ENCODE data around the gene TPSB2.

Gene TPSB2

DNA sequence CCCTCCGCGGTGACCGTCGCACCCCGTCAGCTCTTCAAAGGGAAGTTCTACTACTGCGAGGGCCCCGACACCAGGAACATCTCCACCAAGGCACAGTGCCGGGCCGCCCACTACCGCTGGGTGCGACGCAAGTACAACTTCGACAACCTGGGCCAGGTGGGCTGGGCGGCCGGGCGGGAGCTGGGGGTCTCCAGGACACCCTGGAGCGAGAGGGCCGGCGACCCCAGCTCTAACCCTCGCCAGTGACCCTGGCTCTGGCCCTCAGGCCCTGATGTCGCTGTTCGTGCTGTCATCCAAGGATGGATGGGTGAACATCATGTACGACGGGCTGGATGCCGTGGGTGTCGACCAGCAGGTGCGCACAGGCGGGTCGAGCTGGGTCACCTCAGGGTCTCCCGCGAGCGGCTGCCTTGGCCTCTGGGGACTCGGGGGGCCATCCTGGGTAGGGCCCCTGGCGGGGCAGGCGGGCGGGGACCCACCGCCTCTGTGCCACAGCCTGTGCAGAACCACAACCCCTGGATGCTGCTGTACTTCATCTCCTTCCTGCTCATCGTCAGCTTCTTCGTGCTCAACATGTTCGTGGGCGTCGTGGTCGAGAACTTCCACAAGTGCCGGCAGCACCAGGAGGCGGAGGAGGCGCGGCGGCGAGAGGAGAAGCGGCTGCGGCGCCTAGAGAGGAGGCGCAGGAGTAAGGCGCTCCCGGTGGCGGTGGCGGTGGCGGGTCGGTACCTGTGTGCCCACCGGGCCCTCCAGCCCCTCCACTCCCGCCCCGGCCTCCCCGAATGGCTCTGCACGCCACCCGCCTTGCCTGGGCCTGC, 18.3 kb downstream of the TPSB2 start:
- no peak overlapping the region for H2BK5ac ChIP-seq (ENCODE audit: low read length)
- H3K9ac ChIP-seq (ENCODE audit: low read length): no peak overlapping the region
- H2AK5ac ChIP-seq (ENCODE audit: low read length): no peak overlapping the region
- no peak overlapping the region for H2BK120ac ChIP-seq (ENCODE audit: low read depth, low read length)
- no peak overlapping the region for H3K4me2 ChIP-seq (ENCODE audit: low read length)
- H3K4me1 ChIP-seq (ENCODE audit: control insufficient read depth, low read depth, low read length): no peaks in the 10 kb centered on the region
- no peak overlapping the region for H3K18ac ChIP-seq (ENCODE audit: low read length)
- H4K8ac ChIP-seq (ENCODE audit: low read depth, low read length): no peak overlapping the region
- no peak overlapping the region for H3K56ac ChIP-seq (ENCODE audit: low read length)
- WGBS (ENCODE audit: extremely low coverage, insufficient coverage, low lambda C conversion rate): no CpG with 5 or more reads among the region's 65 CpGs
- H3K4ac ChIP-seq (ENCODE audit: low read depth, low read length): no peak overlapping the region
- no peaks in the 10 kb centered on the region for H3K79me1 ChIP-seq (ENCODE audit: low read length)
- no peaks in the 10 kb centered on the region for H3K27me3 ChIP-seq (ENCODE audit: insufficient read depth, low read length, poor library complexity)
- H3K23ac ChIP-seq (ENCODE audit: low read length): no peak overlapping the region
- no peaks in the 10 kb centered on the region for H3K79me2 ChIP-seq (ENCODE audit: control insufficient read depth, insufficient read depth, low read length)
- no peaks in the 10 kb centered on the region for H3K36me3 ChIP-seq (ENCODE audit: control insufficient read depth, insufficient read depth, low read length)
- H4K5ac ChIP-seq (ENCODE audit: low read length): no peak overlapping the region
- no peak overlapping the region for H3K4me3 ChIP-seq (ENCODE audit: low read length)
- no peak for DNase-seq
- H2BK15ac ChIP-seq (replicated peaks; ENCODE audit: low read depth): no peak overlapping the region
- H3K27ac ChIP-seq (ENCODE audit: low read depth, low read length): no peak overlapping the region

DNA sequence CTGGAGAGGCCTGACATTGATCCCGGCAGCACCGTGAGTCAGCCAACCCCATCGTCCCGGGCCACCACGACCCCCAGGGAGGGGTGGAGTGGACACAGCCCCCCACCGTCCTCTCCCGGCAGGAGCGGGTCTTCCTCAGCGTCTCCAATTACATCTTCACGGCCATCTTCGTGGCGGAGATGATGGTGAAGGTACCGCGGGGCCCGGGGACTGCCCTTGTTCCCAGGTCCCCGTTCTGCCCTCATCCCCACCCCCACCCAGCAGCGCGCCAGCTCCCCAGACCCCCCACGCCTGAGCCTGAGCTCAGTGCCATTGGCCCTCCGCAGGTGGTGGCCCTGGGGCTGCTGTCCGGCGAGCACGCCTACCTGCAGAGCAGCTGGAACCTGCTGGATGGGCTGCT, 19.5 kb downstream of the TPSB2 start:
- no peaks in the 10 kb centered on the region for H3K27me3 ChIP-seq (ENCODE audit: insufficient read depth, low read length, poor library complexity)
- no CpG with 5 or more reads among the region's 23 CpGs for WGBS (ENCODE audit: extremely low coverage, insufficient coverage, low lambda C conversion rate)

DNA sequence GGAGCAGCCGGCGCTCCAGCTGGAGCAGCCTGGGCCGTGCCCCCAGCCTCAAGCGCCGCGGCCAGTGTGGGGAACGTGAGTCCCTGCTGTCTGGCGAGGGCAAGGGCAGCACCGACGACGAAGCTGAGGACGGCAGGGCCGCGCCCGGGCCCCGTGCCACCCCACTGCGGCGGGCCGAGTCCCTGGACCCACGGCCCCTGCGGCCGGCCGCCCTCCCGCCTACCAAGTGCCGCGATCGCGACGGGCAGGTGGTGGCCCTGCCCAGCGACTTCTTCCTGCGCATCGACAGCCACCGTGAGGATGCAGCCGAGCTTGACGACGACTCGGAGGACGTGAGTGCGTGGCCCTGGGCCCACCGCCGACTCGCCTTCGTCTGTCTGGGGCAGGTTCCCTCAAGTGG, 20.9 kb downstream of the TPSB2 start:
- no peak overlapping the region for H4K5ac ChIP-seq (ENCODE audit: low read length)
- H4K8ac ChIP-seq (ENCODE audit: low read depth, low read length): no peak overlapping the region
- H3K4me3 ChIP-seq (ENCODE audit: low read length): no peak overlapping the region
- no peaks in the 10 kb centered on the region for H3K27me3 ChIP-seq (ENCODE audit: insufficient read depth, low read length, poor library complexity)
- H3K79me1 ChIP-seq (ENCODE audit: low read length): no peaks in the 10 kb centered on the region
- no peaks in the 10 kb centered on the region for H3K4me1 ChIP-seq (ENCODE audit: control insufficient read depth, low read depth, low read length)
- H3K56ac ChIP-seq (ENCODE audit: low read length): no peak overlapping the region
- H3K36me3 ChIP-seq (ENCODE audit: control insufficient read depth, insufficient read depth, low read length): no peaks in the 10 kb centered on the region
- no peak overlapping the region for H3K4me2 ChIP-seq (ENCODE audit: low read length)
- no peak overlapping the region for H3K18ac ChIP-seq (ENCODE audit: low read length)
- H3K9ac ChIP-seq (ENCODE audit: low read length): no peak overlapping the region
- no peak overlapping the region for H3K23ac ChIP-seq (ENCODE audit: low read length)
- H2BK120ac ChIP-seq (ENCODE audit: low read depth, low read length): no peak overlapping the region
- no peak for DNase-seq
- H2AK5ac ChIP-seq (ENCODE audit: low read length): no peak overlapping the region
- H3K4ac ChIP-seq (ENCODE audit: low read depth, low read length): no peak overlapping the region
- no peak overlapping the region for H2BK5ac ChIP-seq (ENCODE audit: low read length)
- no peak overlapping the region for H2BK15ac ChIP-seq (replicated peaks; ENCODE audit: low read depth)
- no peak overlapping the region for H3K27ac ChIP-seq (ENCODE audit: low read depth, low read length)
- WGBS (ENCODE audit: extremely low coverage, insufficient coverage, low lambda C conversion rate): no CpG with 5 or more reads among the region's 43 CpGs
- no peaks in the 10 kb centered on the region for H3K79me2 ChIP-seq (ENCODE audit: control insufficient read depth, insufficient read depth, low read length)

More for the DNA sequence above, 19.5 kb downstream of the TPSB2 start:
- no peaks in the 10 kb centered on the region for H3K36me3 ChIP-seq (ENCODE audit: control insufficient read depth, insufficient read depth, low read length)
- H4K8ac ChIP-seq (ENCODE audit: low read depth, low read length): no peak overlapping the region
- no peak overlapping the region for H3K4me3 ChIP-seq (ENCODE audit: low read length)
- no peak overlapping the region for H3K56ac ChIP-seq (ENCODE audit: low read length)
- H2BK120ac ChIP-seq (ENCODE audit: low read depth, low read length): no peak overlapping the region
- no peak overlapping the region for H2AK5ac ChIP-seq (ENCODE audit: low read length)
- no peaks in the 10 kb centered on the region for H3K79me1 ChIP-seq (ENCODE audit: low read length)
- DNase-seq: no peak
- H2BK15ac ChIP-seq (replicated peaks; ENCODE audit: low read depth): no peak overlapping the region
- no peak overlapping the region for H4K5ac ChIP-seq (ENCODE audit: low read length)
- H3K9ac ChIP-seq (ENCODE audit: low read length): no peak overlapping the region
- no peak overlapping the region for H3K18ac ChIP-seq (ENCODE audit: low read length)
- no peaks in the 10 kb centered on the region for H3K4me1 ChIP-seq (ENCODE audit: control insufficient read depth, low read depth, low read length)
- no peak overlapping the region for H3K23ac ChIP-seq (ENCODE audit: low read length)
- H3K27ac ChIP-seq (ENCODE audit: low read depth, low read length): no peak overlapping the region
- no peaks in the 10 kb centered on the region for H3K79me2 ChIP-seq (ENCODE audit: control insufficient read depth, insufficient read depth, low read length)
- H3K4me2 ChIP-seq (ENCODE audit: low read length): no peak overlapping the region
- H2BK5ac ChIP-seq (ENCODE audit: low read length): no peak overlapping the region
- H3K4ac ChIP-seq (ENCODE audit: low read depth, low read length): no peak overlapping the region

DNA sequence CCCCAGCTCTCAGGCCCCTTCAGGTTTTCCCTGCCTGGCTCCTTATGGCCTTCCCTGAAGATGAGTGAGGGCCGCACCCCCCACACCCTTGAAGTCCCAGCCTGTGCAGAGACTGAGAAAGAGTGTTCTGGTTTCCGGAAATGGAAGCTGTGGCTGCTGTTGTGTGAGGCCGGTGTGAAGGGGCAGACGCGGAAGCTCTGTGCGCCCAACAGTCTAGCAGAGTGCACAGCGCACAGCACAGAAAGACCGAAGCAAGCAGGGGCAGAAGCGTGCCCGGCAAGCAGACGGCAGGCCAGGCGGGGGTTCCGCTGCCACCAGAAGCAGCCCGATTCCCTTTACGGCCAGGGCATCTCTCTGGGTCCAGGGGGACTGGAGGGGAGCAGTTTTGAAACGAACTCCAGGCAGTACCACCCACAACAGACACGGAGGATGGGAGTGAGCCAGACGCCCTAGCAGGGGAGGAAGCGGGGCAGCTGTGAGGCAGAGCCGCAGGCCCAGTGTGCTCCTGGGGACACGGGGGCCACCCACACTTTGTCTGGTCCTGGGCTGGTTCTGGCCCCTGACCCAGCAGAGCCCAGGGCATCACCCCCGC, 21.6 kb downstream of the TPSB2 start:
- no CpG with 5 or more reads among the region's 22 CpGs for WGBS (ENCODE audit: extremely low coverage, insufficient coverage, low lambda C conversion rate)
- no peak overlapping the region for H2AK5ac ChIP-seq (ENCODE audit: low read length)
- no peak overlapping the region for H2BK120ac ChIP-seq (ENCODE audit: low read depth, low read length)
- no peak overlapping the region for H3K4me3 ChIP-seq (ENCODE audit: low read length)
- no peaks in the 10 kb centered on the region for H3K79me1 ChIP-seq (ENCODE audit: low read length)
- H3K56ac ChIP-seq (ENCODE audit: low read length): no peak overlapping the region
- H2BK5ac ChIP-seq (ENCODE audit: low read length): no peak overlapping the region
- H3K4ac ChIP-seq (ENCODE audit: low read depth, low read length): no peak overlapping the region
- no peak overlapping the region for H3K27ac ChIP-seq (ENCODE audit: low read depth, low read length)
- no peak overlapping the region for H3K18ac ChIP-seq (ENCODE audit: low read length)
- H4K5ac ChIP-seq (ENCODE audit: low read length): no peak overlapping the region
- no peak overlapping the region for H3K4me2 ChIP-seq (ENCODE audit: low read length)
- no peak overlapping the region for H4K8ac ChIP-seq (ENCODE audit: low read depth, low read length)
- no peaks in the 10 kb centered on the region for H3K27me3 ChIP-seq (ENCODE audit: insufficient read depth, low read length, poor library complexity)
- no peak overlapping the region for H3K23ac ChIP-seq (ENCODE audit: low read length)
- no peaks in the 10 kb centered on the region for H3K36me3 ChIP-seq (ENCODE audit: control insufficient read depth, insufficient read depth, low read length)
- no peaks in the 10 kb centered on the region for H3K79me2 ChIP-seq (ENCODE audit: control insufficient read depth, insufficient read depth, low read length)
- no peaks in the 10 kb centered on the region for H3K4me1 ChIP-seq (ENCODE audit: control insufficient read depth, low read depth, low read length)
- no peak overlapping the region for H2BK15ac ChIP-seq (replicated peaks; ENCODE audit: low read depth)
- H3K9ac ChIP-seq (ENCODE audit: low read length): no peak overlapping the region
- DNase-seq: no peak

DNA sequence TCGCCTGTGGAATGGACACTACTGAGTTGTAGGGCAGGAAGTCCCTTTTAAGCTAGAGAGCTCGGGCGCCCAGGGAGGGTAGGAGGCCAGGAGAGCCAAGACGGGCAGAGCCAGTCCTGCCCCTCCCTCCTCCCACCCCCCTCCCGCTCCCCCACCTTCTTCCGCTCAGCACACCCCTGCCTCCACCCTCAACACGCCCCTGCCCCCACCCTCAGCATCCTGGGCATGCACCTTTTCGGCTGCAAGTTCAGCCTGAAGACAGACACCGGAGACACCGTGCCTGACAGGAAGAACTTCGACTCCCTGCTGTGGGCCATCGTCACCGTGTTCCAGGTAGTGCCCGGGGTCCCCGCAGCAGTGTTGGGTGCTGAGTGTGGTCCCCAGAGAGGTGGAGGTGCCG, 23.2 kb downstream of the TPSB2 start:
- WGBS (ENCODE audit: extremely low coverage, insufficient coverage, low lambda C conversion rate): no CpG with 5 or more reads among the region's 16 CpGs

More for the DNA sequence above, 23.2 kb downstream of the TPSB2 start:
- no peaks in the 10 kb centered on the region for H3K36me3 ChIP-seq (ENCODE audit: control insufficient read depth, insufficient read depth, low read length)
- no peak overlapping the region for H2BK15ac ChIP-seq (replicated peaks; ENCODE audit: low read depth)
- H3K23ac ChIP-seq (ENCODE audit: low read length): no peak overlapping the region
- no peak overlapping the region for H3K9ac ChIP-seq (ENCODE audit: low read length)
- no peaks in the 10 kb centered on the region for H3K79me1 ChIP-seq (ENCODE audit: low read length)
- no peak overlapping the region for H3K27ac ChIP-seq (ENCODE audit: low read depth, low read length)
- H3K18ac ChIP-seq (ENCODE audit: low read length): no peak overlapping the region
- no peaks in the 10 kb centered on the region for H3K4me1 ChIP-seq (ENCODE audit: control insufficient read depth, low read depth, low read length)
- no peaks in the 10 kb centered on the region for H3K79me2 ChIP-seq (ENCODE audit: control insufficient read depth, insufficient read depth, low read length)
- H3K56ac ChIP-seq (ENCODE audit: low read length): no peak overlapping the region
- H3K27me3 ChIP-seq (ENCODE audit: insufficient read depth, low read length, poor library complexity): no peaks in the 10 kb centered on the region
- no peak overlapping the region for H2AK5ac ChIP-seq (ENCODE audit: low read length)
- no peak overlapping the region for H4K8ac ChIP-seq (ENCODE audit: low read depth, low read length)
- H3K4ac ChIP-seq (ENCODE audit: low read depth, low read length): no peak overlapping the region
- H3K4me3 ChIP-seq (ENCODE audit: low read length): no peak overlapping the region
- no peak overlapping the region for H2BK120ac ChIP-seq (ENCODE audit: low read depth, low read length)
- no peak overlapping the region for H4K5ac ChIP-seq (ENCODE audit: low read length)
- H2BK5ac ChIP-seq (ENCODE audit: low read length): no peak overlapping the region
- DNase-seq: no peak
- H3K4me2 ChIP-seq (ENCODE audit: low read length): no peak overlapping the region
